K562 (cell line): ENCODE measurements around the gene SIRT4. TPM values are rescaled to one million over a fixed set of nuclear protein-coding genes. Genes with fewer than 3 reads are reported as not detected.

Experiments
- BACH1 ChIP-seq: fragments of 200-800 bp; sonication (Bioruptor generic); IDR thresholded peaks from 2 replicates; pipeline ENCODE4 v1.6.1; 2016; ENCODE audit warnings: missing genetic modification characterization, missing compliant biosample characterization
- BHLHE40 ChIP-seq: IDR thresholded peaks from 2 replicates; pipeline ENCODE4 v1.6.1; 2011; ENCODE audit warnings: low read length, improper control_type of control experiment
- CBX5 ChIP-seq: IDR thresholded peaks from 2 replicates; pipeline ENCODE4 v1.6.1; 2014; ENCODE audit warnings: low read depth, borderline replicate concordance
- ESRRB ChIP-seq: fragments of 250-450 bp; sonication (Bioruptor Pico); IDR thresholded peaks from 2 replicates; pipeline ENCODE4 v1.5.0; 2020; ENCODE audit warnings: mild to moderate bottlenecking, moderate library complexity, borderline replicate concordance
- ETS2 ChIP-seq: IDR thresholded peaks from 2 replicates; pipeline ENCODE4 v1.6.1; 2016; ENCODE audit warnings: borderline replicate concordance, missing genetic modification characterization, mild to moderate bottlenecking, moderate library complexity, missing compliant biosample characterization; ENCODE audit not compliant: poor library complexity, severe bottlenecking
- HDAC1 ChIP-seq, 2 experiments: fragments of 450-650 bp; IDR thresholded peaks; 2 replicates each; pipeline ENCODE4 v1.6.1; 2016 to 2017; ENCODE audit warnings: inconsistent platforms in 1 of 2, mild to moderate bottlenecking in 1 of 2, moderate library complexity in 1 of 2
- KAT8 ChIP-seq: fragments of 450-650 bp; IDR thresholded peaks from 2 replicates; pipeline ENCODE4 v1.6.1; 2016; ENCODE audit warnings: low read depth, mild to moderate bottlenecking
- MBD2 ChIP-seq: sonication (generic); IDR thresholded peaks from 2 replicates; pipeline ENCODE4 v1.6.1; 2016; ENCODE audit warnings: low read depth, borderline replicate concordance
- RFX7 ChIP-seq: fragments of 250-450 bp; sonication (Bioruptor Pico); IDR thresholded peaks from 2 replicates; pipeline ENCODE4 v1.5.1; 2021; ENCODE audit warnings: mild to moderate bottlenecking
- RNF2 ChIP-seq: sonication (generic); IDR thresholded peaks from 2 replicates; pipeline ENCODE4 v1.6.1; 2016
- RUNX1 ChIP-seq: sonication (generic); IDR thresholded peaks from 2 replicates; pipeline ENCODE4 v1.6.1; 2016; ENCODE audit warnings: antibody characterized with exemption, low read depth
- SP1 ChIP-seq: sonication (generic); formaldehyde crosslinking; IDR thresholded peaks from 2 replicates; pipeline ENCODE4 v1.8.1; 2022; ENCODE audit warnings: mild to moderate bottlenecking, missing genetic modification reagents
- SRSF7 ChIP-seq: fragments of 200-400 bp; formaldehyde crosslinking; optimal IDR thresholded peaks from 2 replicates; pipeline ENCODE3; 2017; ENCODE audit warnings: mild to moderate bottlenecking, low read depth, low read length
- TEAD4 ChIP-seq, 2 experiments: sonication (generic) in 1 of 2; formaldehyde crosslinking in 1 of 2; IDR thresholded peaks; 2 replicates each; pipeline versions ENCODE4 v1.6.1 to v1.8.0; 2012 to 2022; ENCODE audit warnings: borderline replicate concordance in 1 of 2, inconsistent platforms in 1 of 2, low read length in 1 of 2, mild to moderate bottlenecking in 1 of 2, missing genetic modification reagents in 1 of 2
- TRIM24 ChIP-seq, 2 experiments: fragments of 450-650 bp; IDR thresholded peaks; 2 replicates each; pipeline ENCODE4 v1.6.1; 2016
- TSC22D4 ChIP-seq: fragments of 450-650 bp; IDR thresholded peaks from 2 replicates; pipeline ENCODE4 v1.6.1; 2016; ENCODE audit warnings: missing genetic modification characterization, missing biosample characterization, control low read depth
- ZKSCAN3 ChIP-seq: fragments of 250-450 bp; sonication (Bioruptor Pico); IDR thresholded peaks from 2 replicates; pipeline ENCODE4 v1.4.0; 2020
- ZNF124 ChIP-seq: sonication (generic); formaldehyde crosslinking; IDR thresholded peaks from 2 replicates; pipeline ENCODE4 v1.8.1; 2022; ENCODE audit warnings: missing genetic modification reagents
- ZNF707 ChIP-seq: fragments of 250-450 bp; sonication (Bioruptor Pico); conservative IDR thresholded peaks from 2 replicates; pipeline ENCODE4 v1.8.0; 2022; ENCODE audit warnings: inconsistent platforms, mild to moderate bottlenecking, moderate library complexity
- polyA plus RNA-seq, 8 experiments: library from polyadenylated mRNA; depleted of rRNA in 4 of 8; stranded (reverse) in 5 of 8; unstranded in 3 of 8; fragments of >200 nt; fragmentation: Nextera tagmentation in 2 of 8; fragmentation: Illumina TruSeq in 1 of 8; extraction: Ambion mirVana in 2 of 8; extraction: Trizol in 1 of 8; gene quantifications; 2 replicates each; pipeline versions ENCODE4 v1.2.1 to v1.2.3, GENCODE V29; 2011 to 2014; ENCODE audit warnings: inconsistent platforms in 1 of 8, missing spikeins in 1 of 8
- total RNA-seq, 7 experiments: library from RNA; depleted of rRNA in 6 of 7; stranded (reverse); fragments of >200 nt in 6 of 7; fragmentation: Illumina TruSeq in 2 of 7; extraction: Trizol in 2 of 7; gene quantifications; 2 replicates each; pipeline versions ENCODE4 v1.2.1 to v1.2.3, GENCODE V29; 2011 to 2021; ENCODE audit warnings: low replicate concordance in 1 of 7
- TF ChIP-seq, protein P1 (sequence below): fragments of 450-650 bp; formaldehyde crosslinking; IDR thresholded peaks from 2 replicates; pipeline ENCODE4 v1.4.0; 2020; ENCODE audit warnings: mild to moderate bottlenecking
- TF ChIP-seq, protein P2 (sequence below): sonication (generic); formaldehyde crosslinking; IDR thresholded peaks from 2 replicates; pipeline ENCODE4 v1.4.0; 2020; ENCODE audit warnings: mild to moderate bottlenecking, missing genetic modification reagents
- TF ChIP-seq, protein P3 (sequence below): sonication (generic); formaldehyde crosslinking; IDR thresholded peaks from 2 replicates; pipeline ENCODE4 v1.8.0; 2022; ENCODE audit warnings: mild to moderate bottlenecking, missing genetic modification reagents

The SIRT4 gene
- total and polyA plus RNA-seq, 9 of the 15 experiments (the other 6 are each of a cell fraction or from before 2014, with no cell fraction given), result 0.86 to 5.2 (median 2.4) TPM

- TF ChIP-seq, protein P1, sequence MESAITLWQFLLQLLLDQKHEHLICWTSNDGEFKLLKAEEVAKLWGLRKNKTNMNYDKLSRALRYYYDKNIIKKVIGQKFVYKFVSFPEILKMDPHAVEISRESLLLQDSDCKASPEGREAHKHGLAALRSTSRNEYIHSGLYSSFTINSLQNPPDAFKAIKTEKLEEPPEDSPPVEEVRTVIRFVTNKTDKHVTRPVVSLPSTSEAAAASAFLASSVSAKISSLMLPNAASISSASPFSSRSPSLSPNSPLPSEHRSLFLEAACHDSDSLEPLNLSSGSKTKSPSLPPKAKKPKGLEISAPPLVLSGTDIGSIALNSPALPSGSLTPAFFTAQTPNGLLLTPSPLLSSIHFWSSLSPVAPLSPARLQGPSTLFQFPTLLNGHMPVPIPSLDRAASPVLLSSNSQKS, result no peak
- peak in 1 of 2 experiments; percentile 55; a peak in 3 of 4 replicates for TF ChIP-seq HDAC1 (IDR thresholded peaks at IDR 0.05)
- TF ChIP-seq, protein P2, sequence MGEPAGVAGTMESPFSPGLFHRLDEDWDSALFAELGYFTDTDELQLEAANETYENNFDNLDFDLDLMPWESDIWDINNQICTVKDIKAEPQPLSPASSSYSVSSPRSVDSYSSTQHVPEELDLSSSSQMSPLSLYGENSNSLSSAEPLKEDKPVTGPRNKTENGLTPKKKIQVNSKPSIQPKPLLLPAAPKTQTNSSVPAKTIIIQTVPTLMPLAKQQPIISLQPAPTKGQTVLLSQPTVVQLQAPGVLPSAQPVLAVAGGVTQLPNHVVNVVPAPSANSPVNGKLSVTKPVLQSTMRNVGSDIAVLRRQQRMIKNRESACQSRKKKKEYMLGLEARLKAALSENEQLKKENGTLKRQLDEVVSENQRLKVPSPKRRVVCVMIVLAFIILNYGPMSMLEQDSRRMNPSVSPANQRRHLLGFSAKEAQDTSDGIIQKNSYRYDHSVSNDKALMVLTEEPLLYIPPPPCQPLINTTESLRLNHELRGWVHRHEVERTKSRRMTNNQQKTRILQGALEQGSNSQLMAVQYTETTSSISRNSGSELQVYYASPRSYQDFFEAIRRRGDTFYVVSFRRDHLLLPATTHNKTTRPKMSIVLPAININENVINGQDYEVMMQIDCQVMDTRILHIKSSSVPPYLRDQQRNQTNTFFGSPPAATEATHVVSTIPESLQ (CRISPR knock-in tag), result peak; percentile 69; the same call in 1 of the 2 replicates
- TF ChIP-seq, protein P3, sequence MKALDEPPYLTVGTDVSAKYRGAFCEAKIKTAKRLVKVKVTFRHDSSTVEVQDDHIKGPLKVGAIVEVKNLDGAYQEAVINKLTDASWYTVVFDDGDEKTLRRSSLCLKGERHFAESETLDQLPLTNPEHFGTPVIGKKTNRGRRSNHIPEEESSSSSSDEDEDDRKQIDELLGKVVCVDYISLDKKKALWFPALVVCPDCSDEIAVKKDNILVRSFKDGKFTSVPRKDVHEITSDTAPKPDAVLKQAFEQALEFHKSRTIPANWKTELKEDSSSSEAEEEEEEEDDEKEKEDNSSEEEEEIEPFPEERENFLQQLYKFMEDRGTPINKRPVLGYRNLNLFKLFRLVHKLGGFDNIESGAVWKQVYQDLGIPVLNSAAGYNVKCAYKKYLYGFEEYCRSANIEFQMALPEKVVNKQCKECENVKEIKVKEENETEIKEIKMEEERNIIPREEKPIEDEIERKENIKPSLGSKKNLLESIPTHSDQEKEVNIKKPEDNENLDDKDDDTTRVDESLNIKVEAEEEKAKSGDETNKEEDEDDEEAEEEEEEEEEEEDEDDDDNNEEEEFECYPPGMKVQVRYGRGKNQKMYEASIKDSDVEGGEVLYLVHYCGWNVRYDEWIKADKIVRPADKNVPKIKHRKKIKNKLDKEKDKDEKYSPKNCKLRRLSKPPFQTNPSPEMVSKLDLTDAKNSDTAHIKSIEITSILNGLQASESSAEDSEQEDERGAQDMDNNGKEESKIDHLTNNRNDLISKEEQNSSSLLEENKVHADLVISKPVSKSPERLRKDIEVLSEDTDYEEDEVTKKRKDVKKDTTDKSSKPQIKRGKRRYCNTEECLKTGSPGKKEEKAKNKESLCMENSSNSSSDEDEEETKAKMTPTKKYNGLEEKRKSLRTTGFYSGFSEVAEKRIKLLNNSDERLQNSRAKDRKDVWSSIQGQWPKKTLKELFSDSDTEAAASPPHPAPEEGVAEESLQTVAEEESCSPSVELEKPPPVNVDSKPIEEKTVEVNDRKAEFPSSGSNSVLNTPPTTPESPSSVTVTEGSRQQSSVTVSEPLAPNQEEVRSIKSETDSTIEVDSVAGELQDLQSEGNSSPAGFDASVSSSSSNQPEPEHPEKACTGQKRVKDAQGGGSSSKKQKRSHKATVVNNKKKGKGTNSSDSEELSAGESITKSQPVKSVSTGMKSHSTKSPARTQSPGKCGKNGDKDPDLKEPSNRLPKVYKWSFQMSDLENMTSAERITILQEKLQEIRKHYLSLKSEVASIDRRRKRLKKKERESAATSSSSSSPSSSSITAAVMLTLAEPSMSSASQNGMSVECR (CRISPR knock-in tag), result no peak
- no peak for TF ChIP-seq SRSF7
- TF ChIP-seq BHLHE40, result no peak
- no peak for TF ChIP-seq ZNF124
- TF ChIP-seq TEAD4 (IDR thresholded peaks at IDR 0.05; ENCODE audit: low read length), result peak; percentile 93
- TF ChIP-seq TEAD4 (CRISPR knock-in tag; IDR thresholded peaks at IDR 0.05; ENCODE audit: borderline replicate concordance), result no peak
- 0 out of 2 replicates have a peak, but pooled peaks have one; percentile 48 for TF ChIP-seq SP1 (CRISPR knock-in tag)
- TF ChIP-seq ZNF707 (CRISPR knock-in tag), result no peak
- TF ChIP-seq RFX7 (CRISPR knock-in tag), result peak; percentile 72; the same call in 1 of the 2 replicates
- TF ChIP-seq KAT8, result no peak
- TF ChIP-seq TSC22D4 (tag), result no peak
- TF ChIP-seq ETS2 (tag), result no peak
- peak; percentile 96 for TF ChIP-seq RUNX1
- TF ChIP-seq BACH1 (tag), result no peak
- TF ChIP-seq ZKSCAN3 (CRISPR knock-in tag), result no peak
- TF ChIP-seq CBX5, result no peak
- peak; percentile 95 for TF ChIP-seq MBD2
- TF ChIP-seq ESRRB (CRISPR knock-in tag), result no peak
- peak in 1 of 2 experiments; percentile 30; a peak in 2 of 4 replicates for TF ChIP-seq TRIM24 (IDR thresholded peaks at IDR 0.05)
- peak; percentile 99 for TF ChIP-seq RNF2
These were observed 9.2 kb upstream of the SIRT4 start, which contains the start of gene RNU4-1 (continued) for GRCh38 chr12:120292661-120293531.
